ENCODE data around the gene TNFRSF19.

Gene TNFRSF19

GRCh38 chr13:23627410-23627809 is 57.2 kb downstream of the TNFRSF19 start:
- Histone ChIP-seq H3K4me1 (ENCODE audit: control insufficient read depth in 1 of 2, insufficient read depth in 2 of 2, low read length in 2 of 2) (peaks cover 21 to 28% of the 10 kb centered on the region in 2 experiments), H4K91ac (ENCODE audit: low read depth, low read length) (peak overlapping the region; percentile 20), H2AK5ac (ENCODE audit: low read length) (no peak overlapping the region), H3K4me3 (ENCODE audit: low read depth, low read length) (no peak overlapping the region), H3K36me3 (ENCODE audit: control insufficient read depth in 1 of 2, insufficient read depth in 2 of 2, low read length in 2 of 2) (peaks cover 8 to 12% of the 10 kb centered on the region in 2 experiments), H4K12ac (ENCODE audit: low read depth, low read length) (no peak overlapping the region), H3K4me2 (ENCODE audit: low read length) (no peak overlapping the region), H3K27me3 (ENCODE audit: insufficient read depth, low read length) (no peaks in the 10 kb centered on the region), H2BK5ac (ENCODE audit: low read depth, low read length, poor library complexity) (no peak overlapping the region), H3K79me1 (ENCODE audit: low read length) (peaks cover 24% of the 10 kb centered on the region), H3K23ac (ENCODE audit: low read length) (no peak overlapping the region), H4K8ac (ENCODE audit: low read depth, low read length) (no peak overlapping the region), H2BK120ac (ENCODE audit: insufficient read depth, low read length, poor library complexity) (no peak overlapping the region), H3K9ac (ENCODE audit: low read length) (no peak overlapping the region), H3K18ac (ENCODE audit: low read length) (no peak overlapping the region), H3K27ac (ENCODE audit: low read depth, low read length) (no peak overlapping the region), H3K79me2 (ENCODE audit: control insufficient read depth, insufficient read depth, low read length, poor library complexity) (no peaks in the 10 kb centered on the region), H2BK12ac (ENCODE audit: low read length) (no peak overlapping the region), H3K9me3 (ENCODE audit: insufficient read depth, low read depth, low read length) (no peaks in the 10 kb centered on the region), H3K4ac (ENCODE audit: low read depth, low read length) (no peak overlapping the region), H3K14ac (ENCODE audit: low read length) (peak overlapping the region; percentile 29), H2AFZ (ENCODE audit: insufficient read depth, low read length, poor library complexity) (no peak overlapping the region)
- DNase-seq: no peak
- WGBS (ENCODE audit: extremely low coverage, insufficient coverage, insufficient read length): no CpG with 5 or more reads among the region's 8 CpGs

- Histone ChIP-seq H2BK5ac (ENCODE audit: low read depth, low read length, poor library complexity) (no peak overlapping the region), H3K4ac (ENCODE audit: low read depth, low read length) (no peak overlapping the region), H2BK12ac (ENCODE audit: low read length) (no peak overlapping the region), H3K27me3 (ENCODE audit: insufficient read depth, low read length) (no peaks in the 10 kb centered on the region), H3K9ac (ENCODE audit: low read length) (no peak overlapping the region), H3K23ac (ENCODE audit: low read length) (no peak overlapping the region), H3K4me3 (ENCODE audit: low read depth, low read length) (no peak overlapping the region), H2AK5ac (ENCODE audit: low read length) (no peak overlapping the region), H3K79me2 (ENCODE audit: control insufficient read depth, insufficient read depth, low read length, poor library complexity) (no peaks in the 10 kb centered on the region), H3K27ac (ENCODE audit: low read depth, low read length) (peak overlapping the region; percentile 53), H3K36me3 (ENCODE audit: control insufficient read depth in 1 of 2, insufficient read depth in 2 of 2, low read length in 2 of 2) (peaks cover 10 to 15% of the 10 kb centered on the region in 2 experiments), H3K79me1 (ENCODE audit: low read length) (peaks cover 26% of the 10 kb centered on the region), H3K18ac (ENCODE audit: low read length) (no peak overlapping the region), H2BK120ac (ENCODE audit: insufficient read depth, low read length, poor library complexity) (no peak overlapping the region), H4K91ac (ENCODE audit: low read depth, low read length) (no peak overlapping the region), H3K14ac (ENCODE audit: low read length) (no peak overlapping the region), H4K8ac (ENCODE audit: low read depth, low read length) (no peak overlapping the region), H3K4me2 (ENCODE audit: low read length) (no peak overlapping the region), H3K9me3 (ENCODE audit: insufficient read depth, low read depth, low read length) (no peaks in the 10 kb centered on the region), H4K12ac (ENCODE audit: low read depth, low read length) (no peak overlapping the region), H2AFZ (ENCODE audit: insufficient read depth, low read length, poor library complexity) (no peak overlapping the region), H3K4me1 (ENCODE audit: control insufficient read depth in 1 of 2, insufficient read depth in 2 of 2, low read length in 2 of 2) (peaks cover 21 to 31% of the 10 kb centered on the region in 2 experiments)
- whole genome bisulfite sequencing (ENCODE audit: extremely low coverage, insufficient coverage, insufficient read length): no CpG with 5 or more reads among the region's 3 CpGs
- no peak for DNase-seq
Measured at GRCh38 chr13:23628250-23628649, 58.0 kb downstream of the TNFRSF19 start.

GRCh38 chr13:23628765-23629565 is 58.8 kb downstream of the TNFRSF19 start:
- peak overlapping the region; percentile 7 for H4K8ac ChIP-seq (ENCODE audit: low read depth, low read length)
- peak overlapping the region; percentile 19 for H3K14ac ChIP-seq (ENCODE audit: low read length)
- H3K4me3 ChIP-seq (ENCODE audit: low read depth, low read length): no peak overlapping the region
- H3K4ac ChIP-seq (ENCODE audit: low read depth, low read length): no peak overlapping the region
- no peak overlapping the region for H2AFZ ChIP-seq (ENCODE audit: insufficient read depth, low read length, poor library complexity)
- H3K23ac ChIP-seq (ENCODE audit: low read length): no peak overlapping the region
- no CpG with 5 or more reads among the region's 5 CpGs for WGBS (ENCODE audit: extremely low coverage, insufficient coverage, insufficient read length)
- peaks cover 26% of the 10 kb centered on the region for H3K79me1 ChIP-seq (ENCODE audit: low read length)
- peaks cover 13 to 15% of the 10 kb centered on the region in 2 experiments for H3K36me3 ChIP-seq (ENCODE audit: control insufficient read depth in 1 of 2, insufficient read depth in 2 of 2, low read length in 2 of 2)
- no peaks in the 10 kb centered on the region for H3K27me3 ChIP-seq (ENCODE audit: insufficient read depth, low read length)
- peak overlapping the region; percentile 66 for H2BK12ac ChIP-seq (ENCODE audit: low read length)
- peaks cover 21 to 31% of the 10 kb centered on the region in 2 experiments for H3K4me1 ChIP-seq (ENCODE audit: control insufficient read depth in 1 of 2, insufficient read depth in 2 of 2, low read length in 2 of 2)
- H3K9me3 ChIP-seq (ENCODE audit: insufficient read depth, low read depth, low read length): no peaks in the 10 kb centered on the region
- H4K12ac ChIP-seq (ENCODE audit: low read depth, low read length): no peak overlapping the region
- H3K27ac ChIP-seq (ENCODE audit: low read depth, low read length): peak overlapping the region; percentile 81
- H4K91ac ChIP-seq (ENCODE audit: low read depth, low read length): peak overlapping the region; percentile 36
- no peak overlapping the region for H3K9ac ChIP-seq (ENCODE audit: low read length)
- H3K4me2 ChIP-seq (ENCODE audit: low read length): no peak overlapping the region
- H2AK5ac ChIP-seq (ENCODE audit: low read length): no peak overlapping the region
- no peak for DNase-seq
- no peaks in the 10 kb centered on the region for H3K79me2 ChIP-seq (ENCODE audit: control insufficient read depth, insufficient read depth, low read length, poor library complexity)
- peak overlapping the region; percentile 34 for H2BK120ac ChIP-seq (ENCODE audit: insufficient read depth, low read length, poor library complexity)
- H3K18ac ChIP-seq (ENCODE audit: low read length): peak overlapping the region; percentile 8
- H2BK5ac ChIP-seq (ENCODE audit: low read depth, low read length, poor library complexity): peak overlapping the region; percentile 75

DNA sequence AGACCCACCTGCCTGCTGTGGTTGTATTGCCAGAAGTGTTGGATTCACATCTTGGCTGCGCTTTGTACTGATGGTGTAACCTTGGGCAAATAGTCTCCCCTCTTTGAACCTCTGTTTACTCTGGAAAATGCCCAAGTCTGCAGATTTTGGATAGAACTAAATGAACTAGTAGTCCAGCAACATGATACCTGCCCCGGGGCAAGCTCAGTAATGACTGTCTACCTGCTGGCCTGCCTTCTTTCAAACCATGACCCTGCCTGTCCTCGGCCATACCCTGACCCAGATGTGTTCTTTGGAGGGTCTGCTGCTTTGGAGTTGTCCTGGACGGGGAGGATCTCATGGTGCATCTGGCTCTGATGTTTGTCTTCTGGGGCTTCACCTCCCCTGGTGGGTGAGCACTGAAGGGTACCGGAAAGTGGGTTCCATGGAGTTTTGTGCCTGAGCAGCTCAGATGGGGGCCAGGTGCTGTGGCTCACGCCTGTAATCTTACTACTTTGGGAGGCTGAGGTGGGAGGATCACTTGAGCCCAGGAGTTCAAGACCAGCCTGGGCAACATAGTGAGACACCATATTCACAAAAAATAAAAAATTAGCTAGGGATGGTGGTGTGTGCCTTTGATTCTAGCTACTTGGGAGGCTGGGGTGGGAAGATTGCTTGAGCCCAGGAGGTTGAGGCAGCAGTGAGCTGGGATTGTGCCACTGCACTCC is 59.5 kb downstream of the TNFRSF19 start:
- Histone ChIP-seq H3K27ac (ENCODE audit: low read depth, low read length) (peak overlapping the region; percentile 81), H3K9ac (ENCODE audit: low read length) (no peak overlapping the region), H2BK5ac (ENCODE audit: low read depth, low read length, poor library complexity) (peak overlapping the region; percentile 75), H3K27me3 (ENCODE audit: insufficient read depth, low read length) (no peaks in the 10 kb centered on the region), H3K9me3 (ENCODE audit: insufficient read depth, low read depth, low read length) (no peaks in the 10 kb centered on the region), H3K36me3 (ENCODE audit: control insufficient read depth in 1 of 2, insufficient read depth in 2 of 2, low read length in 2 of 2) (peaks cover 13 to 17% of the 10 kb centered on the region in 2 experiments), H2BK12ac (ENCODE audit: low read length) (peak overlapping the region; percentile 66), H3K79me2 (ENCODE audit: control insufficient read depth, insufficient read depth, low read length, poor library complexity) (no peaks in the 10 kb centered on the region), H3K23ac (ENCODE audit: low read length) (no peak overlapping the region), H2AFZ (ENCODE audit: insufficient read depth, low read length, poor library complexity) (no peak overlapping the region), H3K18ac (ENCODE audit: low read length) (peak overlapping the region; percentile 11), H2AK5ac (ENCODE audit: low read length) (peak overlapping the region; percentile 41), H3K4me3 (ENCODE audit: low read depth, low read length) (no peak overlapping the region), H3K4me1 (ENCODE audit: control insufficient read depth in 1 of 2, insufficient read depth in 2 of 2, low read length in 2 of 2) (peaks cover 21 to 33% of the 10 kb centered on the region in 2 experiments), H4K8ac (ENCODE audit: low read depth, low read length) (peak overlapping the region; percentile 56), H2BK120ac (ENCODE audit: insufficient read depth, low read length, poor library complexity) (peak overlapping the region; percentile 77), H3K79me1 (ENCODE audit: low read length) (peaks cover 26% of the 10 kb centered on the region), H3K4ac (ENCODE audit: low read depth, low read length) (no peak overlapping the region), H3K14ac (ENCODE audit: low read length) (peak overlapping the region; percentile 47), H3K4me2 (ENCODE audit: low read length) (no peak overlapping the region), H4K91ac (ENCODE audit: low read depth, low read length) (peak overlapping the region; percentile 83), H4K12ac (ENCODE audit: low read depth, low read length) (no peak overlapping the region)
- no CpG with 5 or more reads among the region's 6 CpGs for WGBS (ENCODE audit: extremely low coverage, insufficient coverage, insufficient read length)
- no peak for DNase-seq
